Large intestine (tissue), 3 donors: ENCODE measurements around the gene DERL2. TPM values are rescaled to one million over a fixed set of nuclear protein-coding genes. Genes with fewer than 3 reads are reported as not detected.

ENCODE experiments used
- DNase-seq, 2 donors: peaks; one replicate each; pipeline versions ENCODE4 v3.0.0 to v3.0.0-alpha.2; 2013
- H3K27ac ChIP-seq: one replicate; pipeline ENCODE4 v1.5.1; 2013; ENCODE audit warnings: low read length
- H3K27me3 ChIP-seq: 2 replicates; pipeline ENCODE4 v1.6.1; 2013; ENCODE audit warnings: low read length; ENCODE audit not compliant: control insufficient read depth, insufficient read depth
- H3K36me3 ChIP-seq: 2 replicates; pipeline ENCODE4 v1.6.1; 2013; ENCODE audit warnings: low read length; ENCODE audit not compliant: control insufficient read depth, insufficient read depth
- H3K4me1 ChIP-seq: one replicate; pipeline ENCODE4 v1.6.1; 2013; ENCODE audit warnings: low read length; ENCODE audit not compliant: control insufficient read depth, insufficient read depth
- H3K4me3 ChIP-seq: one replicate; pipeline ENCODE4 v1.5.1; 2013; ENCODE audit warnings: low read length
- H3K9me3 ChIP-seq: one replicate; pipeline ENCODE4 v1.6.1; 2013; ENCODE audit warnings: mild to moderate bottlenecking, low read depth, low read length, moderate library complexity; ENCODE audit not compliant: control insufficient read depth
- WGBS: methylation state at CpG from one replicate; pipeline ENCODE4 v1.1.5; 2013; ENCODE audit warnings: low lambda C conversion rate; ENCODE audit not compliant: insufficient coverage; 5-methylcytosine and 5-hydroxymethylcytosine counted together
- polyA plus RNA-seq: library from polyadenylated mRNA; unstranded; fragments of 120-200 nt; gene quantifications from one replicate; pipeline ENCODE4 v1.2.1, GENCODE V29; 2013

The DERL2 gene
- polyA plus RNA-seq, 1 donor: 65.4 TPM

DNA sequence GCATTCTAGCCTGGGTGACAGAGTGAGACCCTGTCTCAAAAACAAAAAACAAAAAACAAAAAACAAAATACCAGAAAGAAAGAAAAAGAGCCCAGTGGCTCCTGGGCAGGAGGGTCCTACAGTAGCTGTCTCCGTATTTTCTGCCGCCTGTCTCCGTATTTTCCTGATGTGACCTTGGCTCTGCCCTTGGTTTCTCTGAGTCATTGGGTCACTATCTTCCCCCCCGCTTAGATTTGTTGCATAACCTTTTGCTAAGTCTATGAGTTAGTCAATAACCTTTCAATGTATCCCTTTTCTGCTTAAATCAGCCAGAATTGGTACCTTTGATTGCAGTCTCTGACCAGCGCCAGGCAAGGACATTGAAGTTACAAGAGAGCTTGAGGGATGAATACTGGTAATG is 37.3 kb upstream of the DERL2 start:
- H3K4me3 ChIP-seq: no peak overlapping the region
- H3K9me3 ChIP-seq: no peaks in the 10 kb centered on the region
- no peak overlapping the region for H3K27ac ChIP-seq
- no peaks in the 10 kb centered on the region for H3K27me3 ChIP-seq
- no peak for DNase-seq
- no peaks in the 10 kb centered on the region for H3K4me1 ChIP-seq
- 97% methylated on average over 3 of the region's 5 CpGs for WGBS
- H3K36me3 ChIP-seq: no peaks in the 10 kb centered on the region

DNA sequence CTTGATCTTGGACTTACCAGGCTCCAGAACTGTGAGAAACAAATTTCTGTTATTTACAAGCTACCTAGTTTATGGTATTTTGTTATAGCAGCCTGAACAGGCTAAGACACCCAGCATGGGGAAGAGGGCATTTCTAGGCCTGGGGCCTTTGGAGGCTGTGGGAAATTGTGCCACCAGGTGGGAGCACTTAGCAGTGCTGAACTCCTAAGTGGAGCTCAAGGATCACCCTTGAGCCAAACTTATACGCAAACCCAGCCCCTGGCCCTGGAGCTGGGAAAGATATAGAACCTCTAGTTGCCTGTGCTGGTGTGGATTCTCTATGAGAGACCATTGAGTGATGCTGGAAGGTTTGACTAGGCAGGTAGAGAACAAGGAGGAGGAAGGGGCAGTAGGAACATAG is 36.5 kb upstream of the DERL2 start:
- no peak for DNase-seq
- Histone ChIP-seq H3K27ac (no peak overlapping the region), H3K9me3 (no peaks in the 10 kb centered on the region), H3K4me1 (no peaks in the 10 kb centered on the region), H3K36me3 (no peaks in the 10 kb centered on the region), H3K4me3 (no peak overlapping the region), H3K27me3 (no peaks in the 10 kb centered on the region)
- no CpG with 5 or more reads among the region's 1 CpG for WGBS

DNA sequence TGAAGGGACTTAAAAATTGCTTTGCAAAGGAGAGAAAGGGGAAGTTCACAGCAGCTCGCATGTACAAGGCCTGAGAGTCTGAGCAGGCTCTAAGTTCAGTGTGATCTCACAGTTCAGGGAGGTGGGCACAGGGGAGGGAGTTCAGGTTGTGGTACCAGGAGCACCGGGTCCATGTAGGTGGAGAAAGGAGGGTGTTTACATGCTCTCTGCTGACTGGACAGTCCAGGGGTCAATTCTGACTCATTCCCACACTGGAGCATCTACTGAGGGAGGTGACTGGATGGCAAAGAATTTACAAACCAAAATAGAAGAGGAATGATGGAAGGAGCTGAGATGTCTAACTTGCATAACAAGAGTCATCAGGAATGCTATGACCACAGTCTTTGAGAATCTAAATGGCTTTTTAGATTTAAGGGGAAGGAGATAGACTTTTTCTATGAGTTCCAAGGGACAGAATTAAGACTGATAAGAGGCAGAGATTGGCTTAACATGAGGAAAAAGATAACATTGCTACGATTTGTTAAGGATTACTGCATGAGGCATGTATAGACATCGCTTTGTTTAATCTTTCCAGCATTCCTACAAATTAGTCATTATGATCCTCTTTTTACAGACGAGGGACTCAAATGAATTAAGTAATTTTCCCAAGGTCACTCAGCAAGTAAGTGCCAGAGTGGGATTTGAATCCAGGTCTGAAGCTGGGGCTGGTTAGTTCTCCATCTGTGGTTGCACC is 30.2 kb upstream of the DERL2 start:
- 67% methylated on average over 1 of the region's 5 CpGs for WGBS
- H3K36me3 ChIP-seq: no peaks in the 10 kb centered on the region

DNA sequence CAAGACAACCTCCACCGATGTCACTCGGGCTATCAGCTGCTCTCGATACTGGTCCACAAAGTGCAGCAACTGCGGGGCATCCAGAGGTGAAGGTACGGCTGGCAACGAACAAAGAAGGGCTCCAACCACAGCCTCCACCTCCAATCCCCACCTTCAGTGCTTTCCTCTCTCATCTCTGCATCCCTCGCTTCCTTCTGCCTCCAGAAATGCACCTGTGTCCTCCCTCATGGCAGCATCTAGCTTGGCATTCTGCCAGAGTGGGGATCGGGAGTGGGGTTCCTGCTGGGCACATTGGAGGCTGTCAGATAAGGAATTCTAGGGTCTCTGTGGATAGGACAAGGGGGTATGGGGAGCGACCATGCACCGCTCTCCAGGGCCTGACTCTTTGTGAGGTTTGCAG is 29.0 kb upstream of the DERL2 start:
- H3K36me3 ChIP-seq: no peaks in the 10 kb centered on the region
- no peaks in the 10 kb centered on the region for H3K9me3 ChIP-seq
- H3K27ac ChIP-seq: no peak overlapping the region
- DNase-seq: no peak
- no peak overlapping the region for H3K4me3 ChIP-seq
- no peaks in the 10 kb centered on the region for H3K4me1 ChIP-seq
- peaks cover 7% of the 10 kb centered on the region for H3K27me3 ChIP-seq
- 100% methylated on average over 3 of the region's 10 CpGs for WGBS

More for the DNA sequence above, 30.2 kb upstream of the DERL2 start:
- peak in 1 of 2 donors; percentile 10 for DNase-seq
- H3K27me3 ChIP-seq: peaks cover 7% of the 10 kb centered on the region
- no peaks in the 10 kb centered on the region for H3K4me1 ChIP-seq
- no peak overlapping the region for H3K27ac ChIP-seq
- H3K9me3 ChIP-seq: no peaks in the 10 kb centered on the region
- no peak overlapping the region for H3K4me3 ChIP-seq

DNA sequence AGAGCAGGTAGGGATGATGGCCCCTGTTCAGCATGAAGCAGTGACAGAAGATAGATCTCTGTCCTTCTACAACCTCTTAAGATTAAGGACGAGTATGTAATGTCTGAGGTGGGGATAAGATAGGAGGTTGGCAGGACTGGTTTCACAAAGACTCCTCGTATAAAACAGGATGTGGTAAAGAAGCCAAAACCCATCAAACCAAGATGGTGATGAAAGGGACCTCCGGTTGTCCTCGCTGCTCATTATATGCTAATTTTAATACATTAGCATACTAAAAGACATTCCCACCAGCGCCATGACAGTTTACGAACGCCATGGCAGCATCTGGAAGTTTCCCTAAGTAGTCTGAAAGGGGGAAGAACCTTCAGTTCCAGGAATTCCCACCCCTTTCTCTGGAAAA is 27.6 kb upstream of the DERL2 start:
- Histone ChIP-seq H3K27me3 (peaks cover 7% of the 10 kb centered on the region), H3K36me3 (no peaks in the 10 kb centered on the region)

DNA sequence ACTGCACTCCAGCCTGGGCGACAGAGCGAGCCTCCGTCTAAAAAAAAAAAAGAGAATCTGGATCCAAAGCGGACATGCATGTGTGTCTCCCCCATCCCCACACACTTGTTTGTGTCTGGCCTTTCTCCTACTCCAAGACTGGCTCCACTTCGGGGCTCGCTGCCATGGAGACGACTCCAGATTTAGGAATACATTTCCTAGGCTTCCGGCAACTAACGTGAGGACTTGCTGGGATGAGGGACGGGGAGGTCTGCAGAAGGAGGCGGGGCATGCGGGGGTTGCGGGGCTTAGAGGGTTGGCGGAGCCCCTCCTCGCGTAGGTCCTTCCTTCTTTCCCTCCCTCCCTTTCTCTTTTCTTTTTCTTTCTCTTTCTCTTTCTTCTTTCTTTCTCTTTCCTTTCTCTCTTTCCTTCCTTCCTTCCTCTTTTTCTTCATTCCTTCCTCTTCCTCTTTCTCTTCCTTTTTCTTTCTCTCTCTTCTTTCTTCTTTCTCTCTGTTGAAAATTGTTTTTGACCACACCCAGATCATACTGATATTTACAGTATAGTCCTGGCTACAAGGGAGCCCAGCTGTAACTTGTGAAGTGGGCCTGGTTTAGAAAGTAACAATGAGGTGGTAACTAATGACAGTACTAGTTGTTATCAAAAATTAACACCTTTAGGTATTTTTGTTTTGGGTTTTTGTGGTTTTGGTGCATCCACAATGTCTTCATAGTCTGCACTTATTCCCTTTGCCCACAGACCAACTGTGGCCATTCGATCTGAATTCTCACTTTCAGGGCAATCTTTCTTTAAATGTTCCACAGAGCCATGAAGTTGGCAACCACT is 25.6 kb upstream of the DERL2 start:
- peak; percentile 48 to 61 for DNase-seq
- 74% methylated on average over 3 of the region's 17 CpGs for WGBS
- H3K4me1 ChIP-seq: no peaks in the 10 kb centered on the region
- peaks cover 7% of the 10 kb centered on the region for H3K27me3 ChIP-seq
- H3K4me3 ChIP-seq: no peak overlapping the region
- H3K36me3 ChIP-seq: no peaks in the 10 kb centered on the region
- no peak overlapping the region for H3K27ac ChIP-seq
- no peaks in the 10 kb centered on the region for H3K9me3 ChIP-seq

More for the DNA sequence above, 27.6 kb upstream of the DERL2 start:
- Histone ChIP-seq H3K9me3 (no peaks in the 10 kb centered on the region), H3K4me3 (no peak overlapping the region), H3K27ac (no peak overlapping the region), H3K4me1 (no peaks in the 10 kb centered on the region)
- no CpG with 5 or more reads among the region's 7 CpGs for WGBS
- DNase-seq: no peak

DNA sequence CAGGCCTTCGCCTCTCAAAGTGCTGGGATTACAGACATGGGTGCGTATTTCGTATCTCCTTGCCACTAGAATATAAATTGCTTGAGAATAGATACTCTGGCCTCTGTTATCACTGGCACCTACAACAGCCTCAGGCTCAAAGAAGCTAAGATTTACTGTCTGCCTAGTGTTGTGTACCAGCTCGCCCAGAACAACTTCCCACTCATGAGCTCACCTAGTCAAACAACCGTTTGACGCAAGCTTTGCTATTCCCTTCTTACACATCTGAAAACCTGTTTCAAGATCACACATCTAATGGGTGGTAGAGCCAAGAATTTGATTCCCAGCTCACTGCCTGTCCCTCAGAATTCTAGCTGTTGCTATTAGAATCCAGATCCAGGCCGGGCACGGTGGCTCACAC is 24.8 kb upstream of the DERL2 start:
- Histone ChIP-seq H3K4me3 (no peak overlapping the region), H3K36me3 (no peaks in the 10 kb centered on the region), H3K9me3 (no peaks in the 10 kb centered on the region), H3K4me1 (no peaks in the 10 kb centered on the region), H3K27me3 (peaks cover 7% of the 10 kb centered on the region), H3K27ac (no peak overlapping the region)
- no peak for DNase-seq
- WGBS: no CpG with 5 or more reads among the region's 8 CpGs

DNA sequence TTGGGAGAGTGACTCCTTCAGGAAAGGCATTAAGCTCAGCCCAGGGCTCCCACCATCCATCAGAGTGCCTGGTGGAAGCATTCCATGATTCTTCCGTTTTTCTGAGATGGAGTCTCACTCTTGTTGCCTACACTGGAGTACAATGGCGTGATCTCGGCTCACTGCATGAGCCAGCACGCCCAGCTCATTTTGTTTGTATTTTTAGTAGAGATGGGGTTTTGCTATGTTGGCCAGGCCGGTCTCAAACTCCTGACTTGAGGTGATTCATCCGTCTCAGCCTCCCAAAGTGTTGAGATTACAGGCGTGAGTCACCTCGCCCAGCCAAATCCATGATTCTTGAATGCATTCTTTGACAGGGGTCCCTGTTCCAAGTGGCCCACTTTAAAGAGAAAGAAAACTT is 23.5 kb upstream of the DERL2 start:
- H3K9me3 ChIP-seq: no peaks in the 10 kb centered on the region
- WGBS: no CpG with 5 or more reads among the region's 8 CpGs
- no peak overlapping the region for H3K4me3 ChIP-seq
- H3K27me3 ChIP-seq: peaks cover 7% of the 10 kb centered on the region
- H3K4me1 ChIP-seq: no peaks in the 10 kb centered on the region
- no peaks in the 10 kb centered on the region for H3K36me3 ChIP-seq
- H3K27ac ChIP-seq: no peak overlapping the region
- no peak for DNase-seq

DNA sequence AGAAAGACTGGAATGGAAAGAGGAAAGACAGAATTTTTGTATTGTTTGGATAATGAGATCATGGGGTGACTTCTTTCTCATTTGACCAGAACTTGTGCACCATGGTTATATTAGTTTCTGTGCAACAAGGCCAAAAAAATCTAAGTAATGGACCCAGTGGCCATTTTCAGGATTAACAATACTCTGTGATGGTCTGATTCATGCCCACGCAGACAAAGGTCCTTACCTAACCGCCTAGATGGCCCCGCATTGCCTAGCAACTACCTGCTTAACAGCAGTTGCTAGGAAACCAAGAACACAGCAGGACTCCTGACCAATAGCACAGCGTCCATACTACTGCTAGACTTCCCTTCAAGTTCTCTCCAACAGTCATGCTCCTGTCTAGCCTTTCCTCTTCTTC is 22.8 kb upstream of the DERL2 start:
- H3K27me3 ChIP-seq: peaks cover 6% of the 10 kb centered on the region
- WGBS: no CpG with 5 or more reads among the region's 4 CpGs
- no peaks in the 10 kb centered on the region for H3K9me3 ChIP-seq
- DNase-seq: peak in 1 of 2 donors; percentile 62
- no peaks in the 10 kb centered on the region for H3K36me3 ChIP-seq
- H3K4me1 ChIP-seq: no peaks in the 10 kb centered on the region
- H3K4me3 ChIP-seq: no peak overlapping the region
- H3K27ac ChIP-seq: no peak overlapping the region

DNA sequence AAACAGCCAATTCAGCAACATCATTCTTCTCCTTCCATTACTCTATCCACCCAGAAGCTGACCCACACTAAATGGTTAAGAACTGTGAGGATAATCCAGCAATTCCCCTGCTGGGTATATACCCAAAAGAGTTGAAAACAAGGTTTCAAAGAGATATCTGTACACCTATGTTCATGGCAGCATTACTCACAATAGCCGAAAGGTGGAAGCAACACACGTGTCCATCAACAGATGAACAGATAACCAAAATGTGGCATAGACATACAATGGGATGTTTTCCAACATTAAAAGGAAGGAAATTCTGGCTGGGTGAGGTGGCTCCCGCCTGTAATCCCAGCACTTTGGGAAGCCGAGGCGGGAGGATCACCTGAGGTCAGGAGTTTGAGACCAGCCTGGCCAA is 20.3 kb upstream of the DERL2 start:
- H3K36me3 ChIP-seq: no peaks in the 10 kb centered on the region
- no peak overlapping the region for H3K4me3 ChIP-seq
- no peaks in the 10 kb centered on the region for H3K4me1 ChIP-seq
- DNase-seq: no peak
- no peak overlapping the region for H3K27ac ChIP-seq
- peaks cover 13% of the 10 kb centered on the region for H3K27me3 ChIP-seq
- no CpG with 5 or more reads among the region's 5 CpGs for WGBS
- no peaks in the 10 kb centered on the region for H3K9me3 ChIP-seq
